ENCODE data around the gene COPA.

The COPA gene

GRCh38 chr1:160247053-160247452, 96.0 kb downstream of the COPA start:
- TF ChIP-seq CTCF (IDR thresholded peaks at IDR 0.05; ENCODE audit: insufficient read depth, low read length, poor library complexity, severe bottlenecking) (no peak), EZH2phosphoT487 (conservative IDR thresholded peaks at IDR 0.05; ENCODE audit: low read length) (no peak)
- H3K9ac ChIP-seq (ENCODE audit: low read length), result no peak overlapping the region
- no peaks in the 10 kb centered on the region for H3K9me2 ChIP-seq (replicated peaks; ENCODE audit: insufficient read depth, low read length)

GRCh38 chr1:160245434-160245833, 97.6 kb downstream of the COPA start:
- Histone ChIP-seq H3K79me2 (ENCODE audit: insufficient read depth, low read length) (peaks cover 30% of the 10 kb centered on the region), H3K27ac (ENCODE audit: low read depth, low read length) (no peak overlapping the region), H3K4me2 (ENCODE audit: low read depth, low read length, poor library complexity, severe bottlenecking) (no peak overlapping the region)

More at GRCh38 chr1:160247053-160247452, 96.0 kb downstream of the COPA start:
- no peaks in the 10 kb centered on the region for H3F3A ChIP-seq (ENCODE audit: insufficient read depth)
- H4K20me1 ChIP-seq (ENCODE audit: low read depth, low read length), result 0 out of 2 replicates have a peak, but pooled peaks cover 6% of the 10 kb centered on the region
- no peak overlapping the region for H3K4me3 ChIP-seq (ENCODE audit: insufficient read depth, low read length, poor library complexity, severe bottlenecking)
- no peak overlapping the region for H3K4me2 ChIP-seq (ENCODE audit: low read depth, low read length, poor library complexity, severe bottlenecking)
- H3K9me3 ChIP-seq (ENCODE audit: insufficient read depth, low read length), result no peaks in the 10 kb centered on the region
- no peak overlapping the region for H2AFZ ChIP-seq (ENCODE audit: low read depth, low read length, severe bottlenecking)
- H3K27me3 ChIP-seq (ENCODE audit: low read length), result no peaks in the 10 kb centered on the region
- H3K27ac ChIP-seq (ENCODE audit: low read depth, low read length), result no peak overlapping the region
- H3K36me3 ChIP-seq (ENCODE audit: low read length), result peaks cover 5% of the 10 kb centered on the region; the same call in 1 of the 2 replicates
- H3K79me2 ChIP-seq (ENCODE audit: insufficient read depth, low read length), result peaks cover 45% of the 10 kb centered on the region

GRCh38 chr1:160244209-160244608, 98.8 kb downstream of the COPA start:
- Histone ChIP-seq H3K9me3 (ENCODE audit: insufficient read depth, low read length) (no peaks in the 10 kb centered on the region), H3F3A (ENCODE audit: insufficient read depth) (no peaks in the 10 kb centered on the region), H4K20me1 (ENCODE audit: low read depth, low read length) (0 out of 2 replicates have a peak, but pooled peaks cover 6% of the 10 kb centered on the region)

More at GRCh38 chr1:160245434-160245833, 97.6 kb downstream of the COPA start:
- Histone ChIP-seq H3K4me3 (ENCODE audit: insufficient read depth, low read length, poor library complexity, severe bottlenecking) (no peak overlapping the region), H3K9me3 (ENCODE audit: insufficient read depth, low read length) (no peaks in the 10 kb centered on the region), H3F3A (ENCODE audit: insufficient read depth) (no peaks in the 10 kb centered on the region), H4K20me1 (ENCODE audit: low read depth, low read length) (0 out of 2 replicates have a peak, but pooled peaks cover 6% of the 10 kb centered on the region), H3K9me2 (replicated peaks; ENCODE audit: insufficient read depth, low read length) (no peaks in the 10 kb centered on the region), H3K36me3 (ENCODE audit: low read length) (peaks cover 5% of the 10 kb centered on the region; the same call in 1 of the 2 replicates), H3K9ac (ENCODE audit: low read length) (no peak overlapping the region), H2AFZ (ENCODE audit: low read depth, low read length, severe bottlenecking) (no peak overlapping the region), H3K27me3 (ENCODE audit: low read length) (no peaks in the 10 kb centered on the region)
- no peak for TF ChIP-seq CTCF (IDR thresholded peaks at IDR 0.05; ENCODE audit: insufficient read depth, low read length, poor library complexity, severe bottlenecking)
- no peak for TF ChIP-seq EZH2phosphoT487 (conservative IDR thresholded peaks at IDR 0.05; ENCODE audit: low read length)

More at GRCh38 chr1:160244209-160244608, 98.8 kb downstream of the COPA start:
- H3K9ac ChIP-seq (ENCODE audit: low read length), result no peak overlapping the region
- H3K36me3 ChIP-seq (ENCODE audit: low read length), result peaks cover 5% of the 10 kb centered on the region; the same call in 1 of the 2 replicates
- no peak overlapping the region for H3K27ac ChIP-seq (ENCODE audit: low read depth, low read length)
- H3K4me2 ChIP-seq (ENCODE audit: low read depth, low read length, poor library complexity, severe bottlenecking), result no peak overlapping the region
- TF ChIP-seq EZH2phosphoT487 (conservative IDR thresholded peaks at IDR 0.05; ENCODE audit: low read length) (no peak), CTCF (IDR thresholded peaks at IDR 0.05; ENCODE audit: insufficient read depth, low read length, poor library complexity, severe bottlenecking) (no peak)
- H3K4me3 ChIP-seq (ENCODE audit: insufficient read depth, low read length, poor library complexity, severe bottlenecking), result no peak overlapping the region
- peaks cover 26% of the 10 kb centered on the region for H3K79me2 ChIP-seq (ENCODE audit: insufficient read depth, low read length)
- H3K27me3 ChIP-seq (ENCODE audit: low read length), result no peaks in the 10 kb centered on the region
- no peaks in the 10 kb centered on the region for H3K9me2 ChIP-seq (replicated peaks; ENCODE audit: insufficient read depth, low read length)
- H2AFZ ChIP-seq (ENCODE audit: low read depth, low read length, severe bottlenecking), result no peak overlapping the region
